ENCODE results near the gene STRIT1. TPM values are rescaled to one million over a fixed set of nuclear protein-coding genes. Genes with fewer than 3 reads are reported as not detected.
"Not testable (repeated sequence)": the region's sequence is repeated elsewhere in the genome, so short reads cannot be mapped to it uniquely, and the experiment has no call there.

STRIT1 gene
- total RNA-seq, 1 experiment from 2014 or later: not detected

GRCh38 chr3:155292133-155292532, 1.4 kb downstream of the STRIT1 start:
- Histone ChIP-seq H3K9me3 (ENCODE audit: low read length) (peaks cover 9% of the 10 kb centered on the region), H3K4me2 (ENCODE audit: low read depth, low read length, poor library complexity, severe bottlenecking) (no peak overlapping the region), H4K20me1 (ENCODE audit: insufficient read depth, low read depth, low read length) (no peaks in the 10 kb centered on the region), H3K79me2 (ENCODE audit: low read length) (no peaks in the 10 kb centered on the region), H3K9me2 (replicated peaks; ENCODE audit: insufficient read depth, low read length) (no peaks in the 10 kb centered on the region), H3K9ac (ENCODE audit: low read length) (no peak overlapping the region), H2AFZ (ENCODE audit: low read length) (no peak overlapping the region), H3K4me1 (ENCODE audit: low read length) (no peaks in the 10 kb centered on the region), H3K27ac (ENCODE audit: low read length) (no peak overlapping the region), H3K4me3 (ENCODE audit: low read length) (no peak overlapping the region), H3K36me3 (ENCODE audit: insufficient read depth, low read length) (no peaks in the 10 kb centered on the region), H3K27me3 (ENCODE audit: low read length) (no peaks in the 10 kb centered on the region)
- no peak for DNase-seq

GRCh38 chr3:155286736-155287135, 6.7 kb downstream of the STRIT1 start:
- Histone ChIP-seq H3K79me2 (ENCODE audit: low read length) (no peaks in the 10 kb centered on the region), H3K9me2 (replicated peaks; ENCODE audit: insufficient read depth, low read length) (no peaks in the 10 kb centered on the region), H3K27me3 (ENCODE audit: low read length) (no peaks in the 10 kb centered on the region), H3K36me3 (ENCODE audit: insufficient read depth, low read length) (no peaks in the 10 kb centered on the region), H3K9ac (ENCODE audit: low read length) (no peak overlapping the region), H3K4me3 (ENCODE audit: low read length) (no peak overlapping the region), H3K4me2 (ENCODE audit: low read depth, low read length, poor library complexity, severe bottlenecking) (no peak overlapping the region), H3K4me1 (ENCODE audit: low read length) (no peaks in the 10 kb centered on the region), H4K20me1 (ENCODE audit: insufficient read depth, low read depth, low read length) (no peaks in the 10 kb centered on the region), H2AFZ (ENCODE audit: low read length) (no peak overlapping the region), H3K9me3 (ENCODE audit: low read length) (no peaks in the 10 kb centered on the region), H3K27ac (ENCODE audit: low read length) (no peak overlapping the region)
- DNase-seq: no peak

DNA sequence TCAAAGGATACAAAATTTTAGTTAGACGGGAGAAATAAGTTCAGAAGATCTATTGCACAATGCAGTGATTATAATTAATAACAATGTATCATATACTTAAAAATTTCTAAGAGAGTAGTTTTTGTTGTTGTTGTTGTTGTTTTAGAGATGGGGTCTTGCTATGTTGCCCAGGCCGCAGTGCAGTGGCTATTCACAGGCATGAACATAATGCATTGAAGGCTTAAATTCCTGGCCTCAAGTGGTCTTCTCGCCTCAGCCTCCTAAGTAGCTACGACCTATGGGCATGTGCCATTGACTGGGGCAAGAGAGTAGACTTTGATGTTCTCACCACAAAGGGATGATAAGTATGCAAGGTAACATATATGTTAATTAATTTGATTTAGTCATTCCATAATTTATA, 7.5 kb downstream of the STRIT1 start:
- no peaks in the 10 kb centered on the region for H3K79me2 ChIP-seq (ENCODE audit: low read length)
- H2AFZ ChIP-seq (ENCODE audit: low read length): no peak overlapping the region
- no peaks in the 10 kb centered on the region for H3K9me2 ChIP-seq (replicated peaks; ENCODE audit: insufficient read depth, low read length)
- H3K4me2 ChIP-seq (ENCODE audit: low read depth, low read length, poor library complexity, severe bottlenecking): no peak overlapping the region
- H3K27ac ChIP-seq (ENCODE audit: low read length): no peak overlapping the region
- no peak for DNase-seq
- no peaks in the 10 kb centered on the region for H3K9me3 ChIP-seq (ENCODE audit: low read length)
- H3K36me3 ChIP-seq (ENCODE audit: insufficient read depth, low read length): no peaks in the 10 kb centered on the region
- H3K27me3 ChIP-seq (ENCODE audit: low read length): no peaks in the 10 kb centered on the region
- H3K4me3 ChIP-seq (ENCODE audit: low read length): no peak overlapping the region
- H3K4me1 ChIP-seq (ENCODE audit: low read length): no peaks in the 10 kb centered on the region
- H4K20me1 ChIP-seq (ENCODE audit: insufficient read depth, low read depth, low read length): no peaks in the 10 kb centered on the region
- H3K9ac ChIP-seq (ENCODE audit: low read length): no peak overlapping the region

DNA sequence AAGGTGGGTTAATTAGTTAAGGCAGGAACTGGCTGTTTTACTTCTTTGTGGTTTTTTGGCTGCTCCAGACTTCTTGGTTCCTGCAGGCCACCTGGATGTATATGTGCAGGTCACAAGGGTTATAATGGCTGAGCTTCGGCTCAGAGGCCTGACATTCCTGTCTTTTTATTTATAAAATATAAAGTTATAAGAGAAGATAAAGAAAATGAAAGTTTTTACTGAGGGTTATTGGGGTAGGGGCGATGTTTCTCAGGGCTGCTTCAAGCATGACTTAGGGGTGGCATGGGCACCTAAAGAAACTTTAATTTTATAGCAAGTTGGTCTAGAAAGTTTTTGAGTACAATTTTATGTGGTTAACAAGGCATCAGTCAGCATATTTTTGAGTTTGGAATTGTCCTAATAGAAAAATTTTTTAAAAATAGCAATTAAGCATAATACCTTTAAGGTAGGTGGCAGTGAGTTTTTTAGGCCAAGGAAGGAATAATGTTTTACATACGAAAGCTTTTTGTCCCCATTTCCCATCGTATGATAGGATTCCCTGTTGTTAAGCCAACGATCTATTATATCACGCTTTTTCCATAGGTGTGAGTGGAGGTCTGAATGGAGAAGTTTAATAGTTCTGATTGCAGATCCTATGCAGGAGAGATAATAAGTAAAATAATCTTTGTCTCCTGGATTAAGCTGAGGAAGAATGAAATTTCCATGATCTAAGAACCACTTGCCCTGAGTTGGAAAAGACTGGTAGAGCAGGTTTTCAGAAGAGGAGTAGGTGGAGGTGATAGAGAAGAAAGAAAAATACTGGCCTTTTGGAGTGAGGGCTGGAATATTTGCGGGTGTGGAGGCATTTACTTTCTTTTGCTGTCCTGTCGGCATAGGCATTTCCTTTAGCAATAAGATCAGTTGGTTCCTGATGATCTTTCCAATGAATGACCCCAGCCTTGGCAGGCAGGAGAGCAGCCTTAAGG, 10.1 kb downstream of the STRIT1 start:
- no peak overlapping the region for H3K27ac ChIP-seq (ENCODE audit: low read length)
- H3K9me3 ChIP-seq (ENCODE audit: low read length): no peaks in the 10 kb centered on the region
- DNase-seq: no peak
- H2AFZ ChIP-seq (ENCODE audit: low read length): no peak overlapping the region
- no peaks in the 10 kb centered on the region for H3K4me1 ChIP-seq (ENCODE audit: low read length)
- H3K4me3 ChIP-seq (ENCODE audit: low read length): no peak overlapping the region
- no peaks in the 10 kb centered on the region for H3K9me2 ChIP-seq (replicated peaks; ENCODE audit: insufficient read depth, low read length)
- H3K4me2 ChIP-seq (ENCODE audit: low read depth, low read length, poor library complexity, severe bottlenecking): no peak overlapping the region
- no peaks in the 10 kb centered on the region for H3K27me3 ChIP-seq (ENCODE audit: low read length)
- no peaks in the 10 kb centered on the region for H4K20me1 ChIP-seq (ENCODE audit: insufficient read depth, low read depth, low read length)
- H3K79me2 ChIP-seq (ENCODE audit: low read length): no peaks in the 10 kb centered on the region
- H3K36me3 ChIP-seq (ENCODE audit: insufficient read depth, low read length): no peaks in the 10 kb centered on the region
- no peak overlapping the region for H3K9ac ChIP-seq (ENCODE audit: low read length)

GRCh38 chr3:155282385-155283091, 10.9 kb downstream of the STRIT1 start:
- H3K4me1 ChIP-seq (ENCODE audit: low read length): no peaks in the 10 kb centered on the region
- no peak for DNase-seq
- no peaks in the 10 kb centered on the region for H4K20me1 ChIP-seq (ENCODE audit: insufficient read depth, low read depth, low read length)
- no peak overlapping the region for H3K4me3 ChIP-seq (ENCODE audit: low read length)
- H3K27me3 ChIP-seq (ENCODE audit: low read length): no peaks in the 10 kb centered on the region
- H3K27ac ChIP-seq (ENCODE audit: low read length): no peak overlapping the region
- H3K36me3 ChIP-seq (ENCODE audit: insufficient read depth, low read length): no peaks in the 10 kb centered on the region
- H3K79me2 ChIP-seq (ENCODE audit: low read length): no peaks in the 10 kb centered on the region
- no peak overlapping the region for H3K4me2 ChIP-seq (ENCODE audit: low read depth, low read length, poor library complexity, severe bottlenecking)
- no peak overlapping the region for H2AFZ ChIP-seq (ENCODE audit: low read length)
- no peaks in the 10 kb centered on the region for H3K9me3 ChIP-seq (ENCODE audit: low read length)
- no peak overlapping the region for H3K9ac ChIP-seq (ENCODE audit: low read length)
- H3K9me2 ChIP-seq (replicated peaks; ENCODE audit: insufficient read depth, low read length): no peaks in the 10 kb centered on the region

DNA sequence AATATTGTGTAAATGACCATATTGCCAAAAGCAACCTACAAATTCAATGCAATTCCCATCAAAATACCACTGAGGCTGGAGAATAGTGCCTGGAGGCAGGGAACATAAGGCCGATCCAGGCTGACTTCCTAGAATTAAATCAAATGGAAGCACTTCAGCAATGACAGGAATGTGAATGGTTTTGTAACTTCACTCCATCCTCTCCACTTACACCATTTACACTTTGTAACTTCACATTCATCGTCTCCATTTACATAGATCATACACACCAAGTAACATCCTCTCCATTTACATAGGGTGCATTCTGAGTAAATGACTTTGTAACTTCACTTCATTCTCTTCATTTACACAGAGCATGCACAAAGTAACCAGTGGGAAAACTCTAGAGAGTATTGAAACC, 11.6 kb downstream of the STRIT1 start:
- Histone ChIP-seq H3K9ac (ENCODE audit: low read length) (no peak overlapping the region), H3K4me1 (ENCODE audit: low read length) (no peaks in the 10 kb centered on the region), H3K79me2 (ENCODE audit: low read length) (no peaks in the 10 kb centered on the region), H3K4me3 (ENCODE audit: low read length) (no peak overlapping the region), H3K4me2 (ENCODE audit: low read depth, low read length, poor library complexity, severe bottlenecking) (no peak overlapping the region), H3K27me3 (ENCODE audit: low read length) (no peaks in the 10 kb centered on the region), H3K27ac (ENCODE audit: low read length) (no peak overlapping the region), H3K36me3 (ENCODE audit: insufficient read depth, low read length) (no peaks in the 10 kb centered on the region), H3K9me2 (replicated peaks; ENCODE audit: insufficient read depth, low read length) (no peaks in the 10 kb centered on the region), H4K20me1 (ENCODE audit: insufficient read depth, low read depth, low read length) (no peaks in the 10 kb centered on the region), H3K9me3 (ENCODE audit: low read length) (no peaks in the 10 kb centered on the region), H2AFZ (ENCODE audit: low read length) (no peak overlapping the region)
- DNase-seq: no peak

- H3K9me3 ChIP-seq (ENCODE audit: low read length); H3K4me1 ChIP-seq (ENCODE audit: low read length); H4K20me1 ChIP-seq (ENCODE audit: insufficient read depth, low read depth, low read length); H3K4me2 ChIP-seq (ENCODE audit: low read depth, low read length, poor library complexity, severe bottlenecking); H3K9ac ChIP-seq (ENCODE audit: low read length); H2AFZ ChIP-seq (ENCODE audit: low read length); H3K27ac ChIP-seq (ENCODE audit: low read length); H3K27me3 ChIP-seq (ENCODE audit: low read length); DNase-seq; H3K9me2 ChIP-seq (replicated peaks; ENCODE audit: insufficient read depth, low read length); H3K4me3 ChIP-seq (ENCODE audit: low read length); H3K36me3 ChIP-seq (ENCODE audit: insufficient read depth, low read length); H3K79me2 ChIP-seq (ENCODE audit: low read length): not testable (repeated sequence)
These were observed 17.4 kb downstream of the STRIT1 start for GRCh38 chr3:155276089-155276488.

GRCh38 chr3:155275159-155275754, 18.2 kb downstream of the STRIT1 start:
- H3K4me1 ChIP-seq (ENCODE audit: low read length); H4K20me1 ChIP-seq (ENCODE audit: insufficient read depth, low read depth, low read length); H2AFZ ChIP-seq (ENCODE audit: low read length); H3K79me2 ChIP-seq (ENCODE audit: low read length); H3K9me2 ChIP-seq (replicated peaks; ENCODE audit: insufficient read depth, low read length); H3K4me3 ChIP-seq (ENCODE audit: low read length); H3K4me2 ChIP-seq (ENCODE audit: low read depth, low read length, poor library complexity, severe bottlenecking); H3K9ac ChIP-seq (ENCODE audit: low read length); H3K27me3 ChIP-seq (ENCODE audit: low read length); H3K36me3 ChIP-seq (ENCODE audit: insufficient read depth, low read length); DNase-seq; H3K9me3 ChIP-seq (ENCODE audit: low read length); H3K27ac ChIP-seq (ENCODE audit: low read length): not testable (repeated sequence)

Measured in Karpas-422 (cell line).